K562 (cell line): ENCODE results near the gene FBXL2. TPM values are rescaled to one million over a fixed set of nuclear protein-coding genes. Genes with fewer than 3 reads are reported as not detected.

ENCODE experiments used
- ATAC-seq: fragments of 200-7000 bp; cut with Tn5 transposase; 3 replicates; pipeline ENCODE4 v1.9.1; 2020; ENCODE audit warnings: moderate library complexity
- BruUV-seq: library from RNA; stranded (reverse); fragments of 400-500 nt; replicated peaks from 2 replicates; lab custom pipeline; 2021; lab: Mats Ljungman, UMichigan
- CTCF ChIA-PET: fragments of 300-600 bp; formaldehyde crosslinking; extraction: SDS; loops from one replicate; lab custom pipeline; 2021; ENCODE audit warnings: low intra/inter-chr PET ratio; lab: Yijun Ruan, JAX
- POLR2A ChIA-PET: fragments of 300-600, 350-650 bp; sonication (Branson Sonifier 250); formaldehyde crosslinking; extraction: SDS; loops from one replicate; lab custom pipeline; 2021; ENCODE audit warnings: antibody characterized with exemption, inconsistent platforms; lab: Yijun Ruan, JAX
- DNase-seq, 4 experiments: peaks; one replicate each; pipeline versions ENCODE4 v3.0.0 to v3.0.0-alpha.2; 2011 to 2018; ENCODE audit warnings: low spot score in 3 of 4, mixed read lengths in 3 of 4; ENCODE audit errors: extremely low read depth in 1 of 4
- FAIRE-seq: peaks from 2 replicates; lab custom pipeline; 2011; peaks lifted over from hg19 to GRCh38; lab: Jason Lieb, UNC
- H2AFZ ChIP-seq: 2 replicates; pipeline ENCODE4 v1.6.0; 2011; ENCODE audit warnings: low read depth, low read length, control low read depth, inconsistent platforms
- H3K27ac ChIP-seq: fragments of 200-600 bp; 3 replicates; pipeline ENCODE4 v1.8.0; 2011; ENCODE audit warnings: low read depth, mild to moderate bottlenecking, control low read depth, inconsistent platforms, low read length, moderate library complexity, mixed read lengths; ENCODE audit errors: extremely low read depth
- H3K27me3 ChIP-seq, 2 experiments: fragments of 300-600 bp in 1 of 2; 2 replicates in 1 of 2; 3 replicates in 1 of 2; pipeline versions ENCODE4 v1.6.0 to v1.8.0; 2011; ENCODE audit warnings: inconsistent platforms in 2 of 2, low read length in 2 of 2, mild to moderate bottlenecking in 1 of 2, mixed read lengths in 1 of 2, moderate library complexity in 1 of 2; ENCODE audit not compliant: control insufficient read depth in 2 of 2, insufficient read depth in 2 of 2
- H3K36me3 ChIP-seq: fragments of 300-600 bp; 3 replicates; pipeline ENCODE4 v1.8.0; 2011; ENCODE audit warnings: mild to moderate bottlenecking, low read length, inconsistent platforms; ENCODE audit not compliant: control insufficient read depth, insufficient read depth
- H3K4me1 ChIP-seq, 2 experiments: fragments of 200-600 bp in 1 of 2; replicated peaks in 1 of 2; 2 replicates in 1 of 2; 3 replicates in 1 of 2; pipeline versions ENCODE4 v1.5.1 to v1.8.0; 2011; ENCODE audit warnings: inconsistent platforms in 2 of 2, low read length in 2 of 2, mild to moderate bottlenecking in 1 of 2, mixed read lengths in 1 of 2, moderate library complexity in 1 of 2; ENCODE audit not compliant: control insufficient read depth in 2 of 2, insufficient read depth in 2 of 2
- H3K4me2 ChIP-seq: 2 replicates; pipeline ENCODE4 v1.6.1; 2011; ENCODE audit warnings: low read length, control low read depth, inconsistent platforms, mixed read lengths; ENCODE audit not compliant: insufficient read depth
- H3K4me3 ChIP-seq: fragments of 200-600 bp; sonication (generic), shearing (Covaris generic); 2 replicates; pipeline ENCODE4 v1.5.1; 2016; ENCODE audit warnings: control low read depth, inconsistent platforms
- H3K79me2 ChIP-seq: fragments of 200-600 bp; 3 replicates; pipeline ENCODE4 v1.8.0; 2011; ENCODE audit warnings: low read length, inconsistent platforms; ENCODE audit not compliant: control insufficient read depth, insufficient read depth
- H3K9ac ChIP-seq, 2 experiments: 2 replicates each; pipeline versions ENCODE4 v1.6.0 to v1.6.1; 2011; ENCODE audit warnings: low read depth in 2 of 2, low read length in 2 of 2, control low read depth in 1 of 2, inconsistent platforms in 1 of 2, mild to moderate bottlenecking in 1 of 2, mixed read lengths in 1 of 2; ENCODE audit not compliant: insufficient read depth in 1 of 2
- H3K9me1 ChIP-seq: one replicate; pipeline ENCODE4 v1.6.0; 2011; ENCODE audit warnings: inconsistent platforms, mild to moderate bottlenecking, low read length, moderate library complexity; ENCODE audit not compliant: control insufficient read depth, insufficient read depth
- H3K9me3 ChIP-seq: replicated peaks from 2 replicates; pipeline ENCODE4 v1.5.1; 2011; ENCODE audit warnings: low read depth, low read length, inconsistent platforms; ENCODE audit not compliant: control insufficient read depth, insufficient read depth
- H4K20me1 ChIP-seq: replicated peaks from 2 replicates; pipeline ENCODE4 v1.6.1; 2011; ENCODE audit warnings: low read length, inconsistent platforms, mixed read lengths; ENCODE audit not compliant: control insufficient read depth, insufficient read depth
- CEBPB ChIP-seq: fragments of 450-650 bp; IDR thresholded peaks from 2 replicates; pipeline ENCODE4 v1.6.1; 2016; ENCODE audit warnings: missing genetic modification characterization, missing compliant biosample characterization
- CHCHD3 ChIP-seq: fragments of 250-450 bp; sonication (Bioruptor Pico); IDR thresholded peaks from 2 replicates; pipeline ENCODE4 v2.1.2; 2022; ENCODE audit warnings: mild to moderate bottlenecking
- ETV6 ChIP-seq, 3 experiments: fragments of 150-350 bp in 1 of 3; sonication (generic) in 1 of 3; formaldehyde crosslinking in 1 of 3; IDR thresholded peaks; 2 replicates each; pipeline versions ENCODE4 v1.6.1 to v1.8.0; 2014 to 2022; ENCODE audit warnings: borderline replicate concordance in 2 of 3, low read depth in 2 of 3, antibody characterized with exemption in 1 of 3, low read length in 1 of 3, mild to moderate bottlenecking in 1 of 3, missing genetic modification reagents in 1 of 3
- FOXJ2 ChIP-seq: fragments of 200-800 bp; sonication (Bioruptor generic); IDR thresholded peaks from 2 replicates; pipeline ENCODE4 v1.6.1; 2016; ENCODE audit warnings: missing genetic modification characterization, missing compliant biosample characterization
- NR2F6 ChIP-seq: fragments of 450-650 bp; formaldehyde crosslinking; IDR thresholded peaks from 2 replicates; pipeline ENCODE4 v1.4.0; 2020; ENCODE audit warnings: mild to moderate bottlenecking
- NRF1 ChIP-seq, 2 experiments: fragments of 450-650 bp; IDR thresholded peaks in 1 of 2; conservative IDR thresholded peaks in 1 of 2; 2 replicates each; pipeline ENCODE4 v1.6.1; 2014; ENCODE audit warnings: mild to moderate bottlenecking in 2 of 2
- ZBTB7A ChIP-seq: IDR thresholded peaks from 2 replicates; pipeline ENCODE4 v1.6.1; 2011; ENCODE audit warnings: low read depth, mild to moderate bottlenecking, low read length, moderate library complexity, borderline replicate concordance; ENCODE audit not compliant: control insufficient read depth
- ZKSCAN3 ChIP-seq: fragments of 250-450 bp; sonication (Bioruptor Pico); IDR thresholded peaks from 2 replicates; pipeline ENCODE4 v1.4.0; 2020
- ZNF121 ChIP-seq: sonication (generic); formaldehyde crosslinking; conservative IDR thresholded peaks from 2 replicates; pipeline ENCODE4 v1.8.0; 2022; ENCODE audit warnings: missing genetic modification reagents
- WGBS: fragments of 100-300 bp; shearing (Covaris generic); methylation state at CpG from one replicate; pipeline ENCODE4 v1.1.6; 2016; ENCODE audit warnings: low coverage, mixed read lengths; ENCODE audit not compliant: insufficient coverage; ENCODE audit errors: missing lambda C conversion rate; 5-methylcytosine and 5-hydroxymethylcytosine counted together
- in situ Hi-C: fragments of 300-500 bp; cut with MboI; formaldehyde crosslinking; loops from 4 replicates; pipeline ENCODE4 v1.15.0; 2018; ENCODE audit warnings: inconsistent platforms, mixed read lengths
- intact Hi-C: fragments of 100-400 bp; cut with micrococcal nuclease; formaldehyde crosslinking; loops from 2 replicates; pipeline ENCODE4 v1.14.2; 2022
- polyA plus RNA-seq, 8 experiments: library from polyadenylated mRNA; depleted of rRNA in 4 of 8; stranded (reverse) in 5 of 8; unstranded in 3 of 8; fragments of >200 nt; fragmentation: Nextera tagmentation in 2 of 8; fragmentation: Illumina TruSeq in 1 of 8; extraction: Ambion mirVana in 2 of 8; extraction: Trizol in 1 of 8; gene quantifications; 2 replicates each; pipeline versions ENCODE4 v1.2.1 to v1.2.3, GENCODE V29; 2011 to 2014; ENCODE audit warnings: inconsistent platforms in 1 of 8, missing spikeins in 1 of 8
- total RNA-seq, 7 experiments: library from RNA; depleted of rRNA in 6 of 7; stranded (reverse); fragments of >200 nt in 6 of 7; fragmentation: Illumina TruSeq in 2 of 7; extraction: Trizol in 2 of 7; gene quantifications; 2 replicates each; pipeline versions ENCODE4 v1.2.1 to v1.2.3, GENCODE V29; 2011 to 2021; ENCODE audit warnings: low replicate concordance in 1 of 7
- TF ChIP-seq, protein P1 (sequence below): fragments of 200-400 bp; formaldehyde crosslinking; IDR thresholded peaks from 2 replicates; pipeline ENCODE4 v1.6.1; 2017; ENCODE audit warnings: mild to moderate bottlenecking, low read depth, low read length, moderate library complexity
- TF ChIP-seq, protein P2 (sequence below): fragments of 450-650 bp; IDR thresholded peaks from 2 replicates; pipeline ENCODE4 v1.6.1; 2016; ENCODE audit warnings: low read depth, mild to moderate bottlenecking, moderate library complexity
- TF ChIP-seq, protein P3 (sequence below), 2 experiments: IDR thresholded peaks in 1 of 2; conservative IDR thresholded peaks in 1 of 2; 2 replicates each; pipeline ENCODE4 v1.6.1; 2016; ENCODE audit warnings: low read depth in 2 of 2, mild to moderate bottlenecking in 1 of 2, missing compliant biosample characterization in 1 of 2, missing genetic modification characterization in 1 of 2, moderate library complexity in 1 of 2
- TF ChIP-seq, protein P4 (sequence below): sonication (generic); formaldehyde crosslinking; IDR thresholded peaks from 2 replicates; pipeline ENCODE4 v1.8.1; 2023; ENCODE audit warnings: mild to moderate bottlenecking, missing genetic modification reagents

Gene FBXL2
- total and polyA plus RNA-seq, 9 of the 15 experiments (the other 6 are each of a cell fraction or from before 2014, with no cell fraction given), result 1.3 to 6.9 (median 1.9) TPM

DNA sequence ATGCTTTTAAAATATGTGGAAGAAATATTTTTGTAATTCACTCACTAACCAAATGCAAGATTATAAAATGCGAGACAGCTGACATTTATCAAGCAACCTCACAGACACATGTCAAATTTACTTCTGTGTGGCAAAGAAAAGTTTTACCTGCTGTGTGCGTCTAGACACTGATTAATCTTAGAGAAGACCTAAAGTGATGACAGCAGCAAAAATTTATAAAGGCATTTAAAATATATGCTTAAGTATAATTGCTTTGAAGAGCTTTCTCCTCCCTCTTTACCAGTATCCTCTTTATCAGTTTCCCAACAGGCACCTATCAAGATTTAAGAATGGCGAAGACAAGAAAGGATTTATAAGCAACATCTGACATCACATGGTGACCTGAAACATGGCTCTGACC is 125.7 kb downstream of the FBXL2 start (continued):
- TF ChIP-seq, protein P1, sequence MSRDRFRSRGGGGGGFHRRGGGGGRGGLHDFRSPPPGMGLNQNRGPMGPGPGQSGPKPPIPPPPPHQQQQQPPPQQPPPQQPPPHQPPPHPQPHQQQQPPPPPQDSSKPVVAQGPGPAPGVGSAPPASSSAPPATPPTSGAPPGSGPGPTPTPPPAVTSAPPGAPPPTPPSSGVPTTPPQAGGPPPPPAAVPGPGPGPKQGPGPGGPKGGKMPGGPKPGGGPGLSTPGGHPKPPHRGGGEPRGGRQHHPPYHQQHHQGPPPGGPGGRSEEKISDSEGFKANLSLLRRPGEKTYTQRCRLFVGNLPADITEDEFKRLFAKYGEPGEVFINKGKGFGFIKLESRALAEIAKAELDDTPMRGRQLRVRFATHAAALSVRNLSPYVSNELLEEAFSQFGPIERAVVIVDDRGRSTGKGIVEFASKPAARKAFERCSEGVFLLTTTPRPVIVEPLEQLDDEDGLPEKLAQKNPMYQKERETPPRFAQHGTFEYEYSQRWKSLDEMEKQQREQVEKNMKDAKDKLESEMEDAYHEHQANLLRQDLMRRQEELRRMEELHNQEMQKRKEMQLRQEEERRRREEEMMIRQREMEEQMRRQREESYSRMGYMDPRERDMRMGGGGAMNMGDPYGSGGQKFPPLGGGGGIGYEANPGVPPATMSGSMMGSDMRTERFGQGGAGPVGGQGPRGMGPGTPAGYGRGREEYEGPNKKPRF, result no peak
- TF ChIP-seq, protein P2, sequence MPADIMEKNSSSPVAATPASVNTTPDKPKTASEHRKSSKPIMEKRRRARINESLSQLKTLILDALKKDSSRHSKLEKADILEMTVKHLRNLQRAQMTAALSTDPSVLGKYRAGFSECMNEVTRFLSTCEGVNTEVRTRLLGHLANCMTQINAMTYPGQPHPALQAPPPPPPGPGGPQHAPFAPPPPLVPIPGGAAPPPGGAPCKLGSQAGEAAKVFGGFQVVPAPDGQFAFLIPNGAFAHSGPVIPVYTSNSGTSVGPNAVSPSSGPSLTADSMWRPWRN, result no peak
- TF ChIP-seq, protein P3, sequence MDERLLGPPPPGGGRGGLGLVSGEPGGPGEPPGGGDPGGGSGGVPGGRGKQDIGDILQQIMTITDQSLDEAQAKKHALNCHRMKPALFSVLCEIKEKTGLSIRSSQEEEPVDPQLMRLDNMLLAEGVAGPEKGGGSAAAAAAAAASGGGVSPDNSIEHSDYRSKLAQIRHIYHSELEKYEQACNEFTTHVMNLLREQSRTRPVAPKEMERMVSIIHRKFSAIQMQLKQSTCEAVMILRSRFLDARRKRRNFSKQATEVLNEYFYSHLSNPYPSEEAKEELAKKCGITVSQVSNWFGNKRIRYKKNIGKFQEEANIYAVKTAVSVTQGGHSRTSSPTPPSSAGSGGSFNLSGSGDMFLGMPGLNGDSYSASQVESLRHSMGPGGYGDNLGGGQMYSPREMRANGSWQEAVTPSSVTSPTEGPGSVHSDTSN (CRISPR knock-in tag; IDR thresholded peaks at IDR 0.05; ENCODE audit: low read depth), result no peak
- TF ChIP-seq, protein P3 (tag; conservative IDR thresholded peaks at IDR 0.05; ENCODE audit: low read depth), result 0 out of 2 replicates have a peak, but pooled peaks have one; percentile 17
- TF ChIP-seq, all 486 proteins: peak for 6

DNA sequence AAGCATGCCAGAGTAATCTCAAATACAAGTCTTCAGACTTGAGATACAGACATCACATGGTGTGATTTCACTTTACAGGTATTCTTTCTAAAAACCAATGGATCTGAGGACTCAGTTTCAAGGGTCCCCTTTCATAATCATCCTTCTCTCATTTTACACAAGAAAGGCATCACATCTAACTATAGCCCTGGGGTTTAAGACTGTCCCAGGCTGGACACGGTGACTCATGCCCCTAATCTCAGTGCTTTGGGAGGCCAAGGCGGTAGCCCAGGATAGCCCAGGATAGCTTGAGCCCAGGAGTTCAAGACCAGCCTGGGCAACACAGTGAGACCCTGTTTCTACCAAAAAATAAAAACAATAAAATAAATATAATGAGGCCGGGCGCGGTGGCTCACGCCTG is 126.5 kb downstream of the FBXL2 start:
- no peaks in the 10 kb centered on the region for H3K27me3 ChIP-seq
- no peak for DNase-seq
- no peaks in the 10 kb centered on the region for H3K79me2 ChIP-seq
- H3K4me1 ChIP-seq, result no peaks in the 10 kb centered on the region
- no peaks in the 10 kb centered on the region for H3K9me3 ChIP-seq
- BruUV-seq, result no TSS peak
- H4K20me1 ChIP-seq, result no peaks in the 10 kb centered on the region
- H3K9ac ChIP-seq, result no peak overlapping the region
- ChIA-PET POLR2A (no interaction called here), CTCF (no interaction called here)
- no peak overlapping the region for H3K4me2 ChIP-seq
- peak; percentile 39; the same call in 1 of the 3 replicates for ATAC-seq
- in situ Hi-C loops, result no loop called here
- H2AFZ ChIP-seq, result no peak overlapping the region
- H3K9me1 ChIP-seq, result no peaks in the 10 kb centered on the region
- H3K36me3 ChIP-seq, result peaks cover 95% of the 10 kb centered on the region
- H3K27ac ChIP-seq, result no peak overlapping the region
- H3K4me3 ChIP-seq, result no peak overlapping the region
- FAIRE-seq, result no peak
- 84% methylated on average over 5 of the region's 6 CpGs for WGBS
- intact Hi-C loops, result no loop called here
- TF ChIP-seq, protein P4, sequence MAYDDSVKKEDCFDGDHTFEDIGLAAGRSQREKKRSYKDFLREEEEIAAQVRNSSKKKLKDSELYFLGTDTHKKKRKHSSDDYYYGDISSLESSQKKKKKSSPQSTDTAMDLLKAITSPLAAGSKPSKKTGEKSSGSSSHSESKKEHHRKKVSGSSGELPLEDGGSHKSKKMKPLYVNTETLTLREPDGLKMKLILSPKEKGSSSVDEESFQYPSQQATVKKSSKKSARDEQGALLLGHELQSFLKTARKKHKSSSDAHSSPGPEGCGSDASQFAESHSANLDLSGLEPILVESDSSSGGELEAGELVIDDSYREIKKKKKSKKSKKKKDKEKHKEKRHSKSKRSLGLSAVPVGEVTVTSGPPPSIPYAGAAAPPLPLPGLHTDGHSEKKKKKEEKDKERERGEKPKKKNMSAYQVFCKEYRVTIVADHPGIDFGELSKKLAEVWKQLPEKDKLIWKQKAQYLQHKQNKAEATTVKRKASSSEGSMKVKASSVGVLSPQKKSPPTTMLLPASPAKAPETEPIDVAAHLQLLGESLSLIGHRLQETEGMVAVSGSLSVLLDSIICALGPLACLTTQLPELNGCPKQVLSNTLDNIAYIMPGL (CRISPR knock-in tag), result no peak
- TF ChIP-seq NRF1 (conservative IDR thresholded peaks at IDR 0.05 in 1 of 2, IDR thresholded peaks at IDR 0.05 in 1 of 2), result no peak
- no peak for TF ChIP-seq CEBPB (tag)
- no peak for TF ChIP-seq NR2F6 (CRISPR knock-in tag)
- TF ChIP-seq ETV6 (IDR thresholded peaks at IDR 0.05; ENCODE audit: borderline replicate concordance in 1 of 2, low read depth in 2 of 2, low read length in 1 of 2), result no peak
- TF ChIP-seq ETV6 (CRISPR knock-in tag; IDR thresholded peaks at IDR 0.05; ENCODE audit: borderline replicate concordance), result no peak
- peak; percentile 61 for TF ChIP-seq ZNF121 (CRISPR knock-in tag)
- TF ChIP-seq CHCHD3 (CRISPR knock-in tag), result no peak
- peak; percentile 29; the same call in 1 of the 2 replicates for TF ChIP-seq ZKSCAN3 (CRISPR knock-in tag)
- no peak for TF ChIP-seq FOXJ2 (tag)
- no peak for TF ChIP-seq ZBTB7A
